Cortex of kidney (tissue), 1 donor: ENCODE measurements around the gene C1orf50.
"Not testable (repeated sequence)": the region's sequence is repeated elsewhere in the genome, so short reads cannot be mapped to it uniquely, and the experiment has no call there.

Experiments
- DNase-seq: peaks from one replicate; lab custom pipeline; 2025; lab: John Stamatoyannopoulos, UW

Gene C1orf50

GRCh38 chr1:42801832-42802473, 34.9 kb downstream of the C1orf50 start:
- DNase-seq, result no peak

- DNase-seq, result no peak
Measured at GRCh38 chr1:42806171-42806570, 39.1 kb downstream of the C1orf50 start.

GRCh38 chr1:42806593-42806992, 39.5 kb downstream of the C1orf50 start:
- no peak for DNase-seq

GRCh38 chr1:42807056-42807668, 40.1 kb downstream of the C1orf50 start:
- no peak for DNase-seq

- DNase-seq, result not testable (repeated sequence)
Measured at GRCh38 chr1:42814815-42815214, 47.8 kb downstream of the C1orf50 start.

- no peak for DNase-seq
Measured at GRCh38 chr1:42815941-42816584, 49.0 kb downstream of the C1orf50 start.

- DNase-seq, result no peak
Measured at GRCh38 chr1:42816585-42817439, 49.8 kb downstream of the C1orf50 start, which contains the start of the genes ERMAP and SVBP. ERMAP (plus strand) TSS chr1:42817122; CDS start chr1:42830449, 13,327 bp downstream. SVBP (minus strand) TSS chr1:42817397; CDS start chr1:42816544, 853 bp downstream.

- no peak for DNase-seq
Measured at GRCh38 chr1:42817440-42817767, 50.4 kb downstream of the C1orf50 start.

GRCh38 chr1:42817976-42818375, 50.9 kb downstream of the C1orf50 start:
- no peak for DNase-seq

GRCh38 chr1:42820813-42821212, 53.8 kb downstream of the C1orf50 start:
- DNase-seq, result no peak

- DNase-seq, result no peak
Measured at GRCh38 chr1:42821690-42822089, 54.6 kb downstream of the C1orf50 start.

GRCh38 chr1:42822800-42823392, 55.8 kb downstream of the C1orf50 start:
- no peak for DNase-seq

GRCh38 chr1:42824481-42825035, 57.5 kb downstream of the C1orf50 start:
- no peak for DNase-seq

GRCh38 chr1:42825036-42825851, 58.2 kb downstream of the C1orf50 start:
- no peak for DNase-seq
